Dermis microvascular lymphatic vessel endothelial cell (primary cell): ENCODE measurements around the gene UROC1. TPM values are rescaled to one million over a fixed set of nuclear protein-coding genes. Genes with fewer than 3 reads are reported as not detected.

Experiments
- DNase-seq, 2 donors: peaks; one replicate each; pipeline versions ENCODE4 v3.0.0 to v3.0.0-alpha.2; 2010; ENCODE audit warnings: low read depth in 2 of 2
- total RNA-seq: library from RNA; depleted of rRNA; stranded (reverse); fragments of >200 nt; gene quantifications from 2 replicates; pipeline ENCODE4 v1.2.1, GENCODE V29; 2014

Gene UROC1
- total RNA-seq = not detected in 2 replicates

DNA sequence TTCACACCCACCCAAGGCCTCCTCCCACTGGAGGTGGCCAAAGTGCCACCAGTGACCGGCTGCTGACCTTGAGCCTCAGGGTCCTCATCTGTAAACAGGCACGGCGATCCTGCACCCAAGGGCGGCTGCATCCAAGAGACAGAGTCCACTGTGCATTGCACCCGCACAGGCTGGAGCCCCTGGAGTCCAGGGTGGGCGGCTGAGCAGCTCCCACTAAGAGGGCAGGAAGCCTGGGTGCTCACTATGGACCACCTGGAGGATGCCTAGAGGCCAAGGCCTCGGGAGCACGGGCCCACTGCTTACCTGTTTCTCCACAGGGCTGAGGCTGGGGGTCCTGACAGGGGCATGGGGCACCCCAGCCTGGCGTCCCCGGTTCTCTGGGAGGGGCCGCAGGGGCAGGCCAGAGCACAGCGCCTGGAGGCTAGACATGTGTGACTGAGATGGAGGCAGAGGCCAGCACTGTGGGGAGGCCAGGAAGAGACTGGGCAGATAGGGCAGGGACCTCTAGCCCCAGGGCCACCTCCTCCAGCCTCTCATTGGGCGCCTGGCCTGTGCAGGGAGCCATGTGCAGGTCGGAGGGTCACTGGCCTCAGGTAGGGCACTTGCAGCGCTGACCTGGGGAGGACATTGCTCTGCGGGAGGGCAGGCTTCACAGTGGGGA is at the start of gene UROC1:
TSS of gene UROC1 (minus strand) at position 483 of the 661 bp plus-strand sequence. CDS start at position 429, 54 bp downstream.
- no peak for DNase-seq

DNA sequence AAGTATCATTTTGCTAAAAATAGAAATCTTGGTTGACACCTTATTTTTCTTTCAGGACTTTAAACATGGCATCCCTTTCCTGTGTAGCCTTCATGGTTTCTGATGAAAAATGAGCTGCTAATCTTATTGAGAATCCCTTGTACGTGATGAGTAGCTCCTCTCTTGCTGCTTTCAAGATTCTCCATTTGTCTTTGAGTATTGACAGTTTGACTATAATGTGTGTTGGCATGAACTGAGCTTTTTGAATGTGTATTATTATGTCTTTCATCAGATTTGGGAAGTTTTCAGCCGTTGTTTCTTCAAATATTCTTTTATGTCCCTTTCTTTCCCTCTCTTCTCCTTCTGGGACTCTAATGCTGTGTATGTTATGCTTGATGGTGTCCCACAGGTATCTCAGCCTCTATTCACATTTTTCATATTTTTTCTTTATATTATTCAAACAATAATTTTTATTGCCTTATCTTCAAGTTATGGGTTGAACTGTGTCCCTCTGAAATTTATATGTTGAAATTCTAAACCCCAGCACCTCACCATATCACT is 45.2 kb upstream of the UROC1 start:
- DNase-seq = no peak

DNA sequence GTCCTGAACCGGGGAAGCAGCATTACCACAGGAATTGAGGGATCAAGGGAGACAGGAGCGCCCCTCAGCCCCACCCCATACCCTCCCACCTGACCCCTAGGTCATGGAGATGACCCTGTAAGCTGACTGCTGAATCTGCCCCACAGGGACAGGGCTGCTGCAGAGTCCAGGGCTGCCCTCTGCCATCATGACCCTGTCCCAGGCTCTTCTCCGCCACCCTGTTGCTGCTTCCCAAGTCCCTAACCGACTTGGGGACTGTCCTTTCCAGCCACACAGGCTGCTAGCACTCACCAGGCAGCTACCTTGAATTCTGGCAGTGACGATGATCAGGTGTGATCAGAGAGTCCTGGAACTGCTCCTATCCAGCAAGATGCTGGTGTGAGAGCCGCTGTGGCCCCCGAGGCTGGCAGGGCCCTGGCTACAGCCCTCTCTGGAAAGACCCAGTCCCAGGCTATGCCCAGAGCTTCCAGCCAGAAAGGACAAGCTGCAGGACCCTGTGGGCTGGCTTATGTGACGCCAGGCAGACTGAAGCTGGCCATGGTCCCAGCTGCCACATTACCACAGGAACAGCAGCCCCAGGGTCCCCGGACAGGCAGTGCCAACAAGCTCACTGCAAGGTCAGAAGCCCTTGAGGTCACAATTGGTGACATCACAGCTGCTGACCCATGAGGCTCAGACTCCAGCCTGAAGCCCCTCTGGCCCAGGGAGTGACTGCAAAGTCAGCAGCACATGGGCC is 40.9 kb upstream of the UROC1 start, which contains the start of gene C3orf22:
TSS of gene C3orf22 (minus strand) at position 597 of the 736 bp plus-strand sequence. CDS start 5,542 bp downstream, outside the sequence.
- no peak for DNase-seq

DNA sequence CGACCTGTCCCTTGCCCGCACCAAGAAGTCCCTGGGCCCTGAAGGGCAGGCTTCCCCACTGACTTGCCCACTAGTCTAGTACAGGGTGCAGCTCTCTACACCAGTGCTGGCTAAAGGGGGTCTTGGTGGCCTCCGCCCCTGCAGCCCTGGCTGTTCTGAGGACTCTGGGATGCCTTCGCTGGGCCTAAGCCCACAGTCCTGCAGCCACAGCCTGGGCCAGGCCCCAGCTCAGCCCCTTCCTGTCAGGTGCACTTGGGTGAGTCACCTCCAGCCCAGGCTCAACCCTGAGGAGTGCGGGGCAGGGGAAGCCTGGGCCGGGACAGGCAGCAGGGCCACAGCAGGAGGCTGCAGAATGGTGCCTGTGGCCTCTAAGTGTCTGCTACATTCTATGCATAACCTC is 40.2 kb upstream of the UROC1 start:
- no peak for DNase-seq

DNA sequence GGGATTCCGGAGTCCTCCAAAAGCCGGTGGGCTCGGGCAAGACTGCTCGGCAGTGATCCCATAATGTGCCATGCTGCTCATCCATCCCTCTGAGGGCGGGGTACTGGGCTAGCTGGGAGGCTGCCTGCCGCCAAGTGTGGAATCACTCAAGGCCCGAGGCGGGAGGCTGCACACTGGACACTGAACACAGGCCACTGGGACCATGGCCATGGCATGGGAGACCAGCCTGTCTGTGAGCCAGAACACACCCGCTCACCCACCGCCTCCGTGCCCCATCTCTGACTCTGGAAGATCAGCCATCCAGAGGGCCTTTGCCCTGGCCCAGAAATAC is 39.8 kb upstream of the UROC1 start:
- DNase-seq = no peak

DNA sequence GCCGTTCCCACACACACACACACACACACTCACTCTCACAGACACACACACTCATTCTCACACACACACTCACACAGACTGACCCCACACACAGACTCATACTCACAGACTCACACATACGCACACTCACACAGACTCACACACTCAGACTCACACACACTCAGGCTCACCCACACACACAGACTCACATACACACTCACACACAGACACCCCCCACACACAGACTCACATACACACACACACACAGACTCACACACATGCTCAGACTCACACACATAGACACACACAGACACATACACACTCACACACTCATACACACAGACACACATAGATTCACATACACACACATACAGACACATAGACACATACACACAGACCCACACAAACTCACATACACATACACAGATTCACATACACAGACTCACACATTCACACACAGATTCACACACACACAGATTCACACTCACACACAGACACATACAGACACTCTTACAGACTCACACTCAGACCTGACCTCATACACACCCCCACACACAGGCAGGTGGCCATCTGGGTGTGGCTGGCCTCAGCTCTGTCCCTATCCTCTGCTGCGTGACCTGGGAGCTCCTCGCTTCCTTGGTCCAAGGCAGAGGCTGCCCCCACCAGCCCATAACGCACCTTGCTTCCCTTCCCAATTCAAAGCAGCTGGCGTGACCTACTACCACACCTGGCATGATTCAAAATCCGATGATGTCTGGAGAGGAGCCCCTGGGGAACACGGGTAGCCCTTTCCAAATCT is 39.3 kb upstream of the UROC1 start:
- DNase-seq = no peak

DNA sequence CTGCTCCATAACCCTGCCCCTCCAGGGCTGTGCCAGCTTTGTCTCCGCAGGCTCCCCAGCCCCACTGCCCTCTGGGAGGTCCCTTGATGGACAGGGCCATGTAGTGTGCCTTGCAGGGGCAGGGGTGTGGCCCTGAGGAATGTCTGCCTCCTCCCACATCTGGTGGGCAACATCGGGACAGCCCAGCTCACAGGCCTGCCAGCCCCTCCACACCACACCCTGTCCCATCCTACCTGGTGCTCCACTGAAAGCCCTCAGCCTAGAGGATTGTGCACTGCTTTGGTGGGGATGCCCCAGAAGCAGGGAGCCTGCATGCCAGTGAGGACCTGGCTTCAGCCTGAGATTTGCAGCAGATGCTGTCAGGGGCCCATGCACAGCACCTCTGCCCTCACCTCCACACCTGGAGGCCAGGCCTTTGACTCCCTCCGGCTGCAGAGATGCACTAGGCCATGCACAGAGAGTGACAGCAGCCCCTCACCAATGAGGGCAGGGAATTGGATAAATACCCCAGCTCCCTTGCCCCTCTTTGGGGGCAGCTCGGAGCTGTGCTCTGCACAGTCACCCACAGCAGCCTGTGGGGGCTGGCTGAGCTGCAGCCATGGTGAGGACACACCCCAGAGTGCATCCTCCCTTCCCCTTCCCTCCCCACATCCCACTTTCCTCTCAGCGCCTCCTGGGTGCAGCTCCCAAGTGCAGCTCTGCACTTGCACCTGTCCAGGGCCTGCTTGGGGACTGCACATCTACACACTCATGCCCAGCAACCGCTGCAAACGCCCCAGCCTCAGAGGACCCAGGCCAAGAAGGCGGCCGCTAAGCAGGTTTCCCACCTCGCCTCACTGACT is 38.4 kb upstream of the UROC1 start:
- DNase-seq = no peak

DNA sequence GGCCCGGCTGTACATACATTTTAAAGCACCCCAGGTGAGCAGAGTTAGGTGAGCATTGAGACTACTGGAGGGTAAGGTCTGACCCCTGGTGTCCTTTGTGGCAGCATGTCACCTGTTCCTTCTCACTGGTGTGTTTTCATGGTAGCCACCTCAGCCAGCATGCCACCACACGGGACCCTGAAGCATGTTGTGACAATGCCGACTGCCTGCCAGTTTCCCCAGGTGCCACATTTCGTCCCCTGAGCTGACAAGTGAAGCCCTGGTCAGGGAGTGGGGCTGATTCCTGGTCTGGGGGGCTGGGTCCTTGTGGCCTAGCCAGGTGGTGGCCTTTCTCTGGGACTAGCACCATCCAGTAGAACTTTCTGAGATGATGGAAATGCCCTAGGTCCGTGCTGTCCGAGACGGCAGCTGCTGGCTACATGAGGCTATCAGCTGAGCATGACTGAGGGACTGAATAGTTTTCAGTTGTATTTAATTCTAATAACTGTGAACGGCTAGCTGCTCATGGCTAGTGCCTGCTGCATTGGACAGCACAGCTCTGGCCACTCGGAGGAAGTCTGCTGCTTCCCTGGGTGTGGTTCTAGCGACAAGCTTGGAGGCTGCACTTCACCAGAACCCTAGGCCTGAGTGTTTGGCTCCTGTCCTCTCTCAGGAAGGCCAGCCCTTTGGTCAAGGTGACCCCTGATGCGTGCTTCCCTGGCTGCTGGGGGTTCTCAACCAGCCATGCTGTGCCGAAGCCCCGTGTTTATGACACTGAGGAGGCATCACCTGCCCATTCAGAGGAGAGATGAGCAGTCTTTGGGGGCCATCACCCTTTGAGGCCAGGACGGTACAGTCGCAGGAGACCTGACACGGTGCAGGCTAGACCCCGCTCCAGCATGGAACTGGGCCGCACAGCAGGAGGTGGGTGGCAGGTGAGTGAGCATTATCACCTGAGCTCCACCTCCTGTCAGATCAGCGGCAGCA is 37.3 kb upstream of the UROC1 start:
- DNase-seq = no peak

DNA sequence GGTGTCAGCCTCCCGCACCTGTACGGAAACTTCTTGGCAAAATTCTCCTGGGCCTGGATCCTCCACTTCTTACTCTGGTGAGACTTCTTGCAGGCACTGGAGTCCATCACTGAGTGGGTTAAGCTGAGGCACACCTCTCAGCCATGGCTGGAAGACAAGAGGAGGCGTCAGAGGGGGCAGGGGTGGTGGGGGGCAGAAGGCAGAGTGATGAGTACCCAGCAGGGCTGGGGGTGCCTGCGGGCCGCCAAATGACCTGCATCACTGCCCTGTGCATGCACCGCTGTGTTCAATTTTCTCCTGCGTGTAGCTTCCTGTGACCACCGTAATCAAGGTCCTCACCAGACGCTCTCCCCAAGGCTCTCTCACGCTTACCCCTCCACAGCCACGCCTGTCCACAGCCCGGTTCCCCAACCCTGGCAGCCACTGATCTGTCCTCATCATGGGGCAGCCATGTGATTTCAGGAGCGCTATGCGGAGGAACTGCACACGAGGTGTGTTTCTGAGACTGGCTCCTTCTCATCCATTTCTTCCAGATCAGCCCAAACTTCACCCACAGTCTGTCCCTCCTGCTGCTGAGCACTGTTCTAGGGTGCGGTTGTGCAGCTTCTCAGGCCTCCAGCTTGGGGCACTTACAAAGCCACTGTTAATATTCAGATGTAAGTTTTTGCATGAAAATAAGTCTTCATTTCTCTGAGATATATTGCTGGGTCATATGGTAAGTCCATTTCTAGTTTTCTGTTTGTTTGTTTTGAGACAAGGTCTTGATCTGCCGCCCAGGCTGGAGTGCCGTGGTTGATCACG is 35.9 kb upstream of the UROC1 start:
- no peak for DNase-seq

DNA sequence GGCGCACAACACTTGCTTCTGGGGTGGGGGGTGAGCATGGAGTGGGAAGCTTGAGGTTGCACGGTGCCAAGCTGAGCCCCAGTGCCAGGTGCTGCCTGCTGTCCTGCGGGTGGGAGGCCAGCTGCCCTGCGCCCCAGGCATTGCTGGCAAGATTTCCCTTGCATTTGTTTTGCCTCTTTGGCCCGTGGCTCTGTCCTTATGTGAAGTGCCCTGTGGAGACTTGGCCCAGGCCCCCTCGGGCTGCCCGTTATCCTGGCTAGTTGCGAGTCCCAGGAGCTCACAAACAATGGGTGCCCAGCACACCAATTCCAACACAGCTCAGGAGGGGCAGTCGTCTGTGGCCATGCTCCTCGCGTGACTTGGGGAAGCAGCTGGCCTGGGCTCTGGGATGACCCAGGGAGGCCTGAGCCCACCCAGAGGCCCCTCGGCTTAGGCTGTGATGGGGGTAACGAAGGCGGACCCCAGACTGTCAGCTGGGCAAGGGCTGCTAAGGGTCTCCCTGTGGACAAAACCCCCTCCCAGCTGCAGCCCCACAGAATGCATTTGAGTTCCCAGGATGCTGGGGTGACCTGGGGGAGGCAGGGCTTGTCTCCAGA is 35.2 kb upstream of the UROC1 start:
- DNase-seq = no peak

DNA sequence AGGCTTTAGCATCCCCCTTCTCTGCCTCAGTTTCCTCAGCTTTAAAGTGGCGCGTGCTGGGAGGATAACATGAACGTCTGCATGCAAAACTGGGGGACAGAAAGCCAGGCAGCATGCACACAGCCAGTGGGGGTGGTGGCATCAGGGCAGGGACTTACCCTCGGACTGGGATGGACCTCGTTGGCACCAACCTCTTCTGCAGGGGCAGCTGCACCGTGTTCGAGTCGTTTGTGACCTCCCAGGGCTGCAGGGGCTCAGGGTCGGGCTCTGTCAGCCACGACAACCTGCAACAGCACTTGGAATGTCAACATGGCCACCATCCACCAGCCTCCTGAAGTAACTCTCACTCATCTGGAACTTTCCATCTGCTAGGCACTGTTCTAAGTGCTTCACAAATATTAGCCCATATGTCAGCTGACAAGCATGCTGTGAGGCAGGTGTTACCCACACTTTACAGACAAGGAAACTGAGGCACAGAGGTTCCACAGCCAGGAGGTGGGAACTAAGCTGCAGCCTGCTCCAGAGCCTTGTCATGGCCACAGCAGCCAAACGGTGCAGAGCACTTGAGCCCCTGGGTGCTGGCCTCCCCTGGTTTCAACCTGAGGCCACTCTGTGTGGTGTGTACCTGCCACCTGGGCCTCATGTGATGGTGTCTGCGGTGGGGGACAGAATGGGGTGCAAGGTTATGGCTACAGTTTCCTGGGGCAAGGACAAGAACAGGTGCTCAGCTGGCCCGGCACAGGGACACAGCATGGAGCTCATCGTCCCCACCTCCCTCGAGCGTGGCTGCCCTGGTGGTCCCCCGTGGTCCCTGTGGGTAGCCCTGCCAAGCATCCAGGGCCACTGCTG is 34.5 kb upstream of the UROC1 start:
- no peak for DNase-seq

DNA sequence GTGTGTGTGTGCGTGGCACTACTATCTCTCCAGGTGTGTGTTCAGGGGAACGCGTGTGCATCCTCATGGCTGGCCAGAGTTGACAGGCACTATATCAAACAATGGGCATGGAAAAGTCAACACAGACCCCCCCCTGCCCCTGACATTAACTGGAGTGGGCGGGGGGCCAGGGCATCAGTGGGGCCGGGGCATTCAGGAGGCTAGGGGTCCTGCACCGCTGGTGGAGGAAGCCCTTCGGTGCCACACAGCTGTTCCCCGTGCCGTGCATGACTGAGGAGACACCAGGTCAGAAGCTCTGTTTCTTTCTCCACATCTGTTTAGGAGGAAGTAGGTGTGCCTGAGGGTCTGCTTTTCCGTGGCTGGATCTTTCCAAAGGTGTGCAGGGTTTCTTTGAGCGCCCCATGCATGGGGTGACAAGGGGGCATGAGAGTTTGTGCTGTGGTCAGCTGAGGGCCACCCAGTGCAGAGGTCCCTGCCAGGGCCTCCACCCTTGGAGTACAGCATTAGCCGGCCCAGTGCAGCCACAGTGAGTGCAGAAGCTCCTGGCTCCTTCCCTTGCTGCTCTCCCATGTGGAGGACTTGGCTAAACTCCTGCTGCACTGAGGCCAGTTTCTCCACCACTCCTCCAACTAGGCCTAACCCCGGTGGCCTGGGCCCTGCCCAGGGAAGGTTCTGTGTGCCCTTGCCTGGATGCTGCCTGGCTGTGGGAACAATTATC is 33.7 kb upstream of the UROC1 start:
- DNase-seq = no peak

DNA sequence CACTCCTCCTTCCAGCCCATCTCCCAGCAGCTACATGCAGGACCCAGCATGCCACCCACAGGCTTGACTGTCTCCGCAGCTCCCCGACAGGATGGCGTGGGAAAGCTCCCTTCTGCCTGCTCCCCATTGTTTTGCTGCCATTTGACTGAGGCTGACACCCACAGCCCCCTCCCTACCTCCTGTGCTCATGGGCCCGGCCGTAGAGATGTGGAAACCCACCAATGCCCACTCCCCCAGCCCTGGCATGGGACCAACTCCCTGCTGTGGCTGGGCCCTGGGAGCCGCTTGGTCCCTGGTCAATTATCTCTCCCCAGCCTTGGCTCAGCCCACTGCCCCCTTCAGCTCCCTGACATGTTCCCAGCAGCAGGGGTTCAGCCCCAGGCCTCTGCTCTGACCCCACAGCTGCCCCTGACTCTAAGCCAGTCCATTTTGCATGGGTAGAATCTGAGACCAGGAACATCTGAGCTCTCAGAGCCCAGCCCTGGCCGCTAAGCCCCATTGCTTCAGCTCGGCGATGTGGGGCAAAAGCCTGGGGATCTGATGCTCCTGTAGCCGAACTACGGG is 33.0 kb upstream of the UROC1 start:
- DNase-seq = no peak

DNA sequence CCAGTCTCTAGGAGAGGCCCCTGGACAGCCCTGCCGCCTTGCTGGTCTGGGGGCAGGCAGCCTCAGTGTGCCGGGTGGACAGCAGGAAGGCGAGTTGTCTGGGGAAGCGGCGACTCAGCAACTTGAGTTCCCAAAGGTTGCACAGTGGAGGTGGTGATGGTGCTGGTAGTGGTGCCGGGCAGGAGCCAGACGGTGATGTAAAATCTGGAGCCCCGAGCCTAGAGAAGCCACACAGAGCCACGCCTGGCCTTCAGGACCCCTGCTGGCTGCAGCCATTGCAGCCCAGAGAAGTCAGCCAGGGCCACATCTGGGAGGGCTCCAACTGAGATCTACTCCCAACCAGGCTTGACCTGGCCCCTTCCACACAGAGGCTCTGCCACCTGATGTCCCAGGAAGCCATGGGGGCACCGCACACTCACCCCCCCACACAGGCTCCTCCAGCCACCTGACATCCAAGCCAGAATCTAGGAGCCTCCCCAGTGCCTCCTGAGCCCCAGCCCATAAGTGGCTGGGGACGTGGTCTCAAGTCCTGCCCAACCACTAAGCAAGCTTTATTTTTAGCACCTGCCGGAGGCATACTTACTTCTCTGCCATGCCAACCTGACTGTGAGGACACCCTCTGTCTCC is 32.4 kb upstream of the UROC1 start:
- DNase-seq = no peak

DNA sequence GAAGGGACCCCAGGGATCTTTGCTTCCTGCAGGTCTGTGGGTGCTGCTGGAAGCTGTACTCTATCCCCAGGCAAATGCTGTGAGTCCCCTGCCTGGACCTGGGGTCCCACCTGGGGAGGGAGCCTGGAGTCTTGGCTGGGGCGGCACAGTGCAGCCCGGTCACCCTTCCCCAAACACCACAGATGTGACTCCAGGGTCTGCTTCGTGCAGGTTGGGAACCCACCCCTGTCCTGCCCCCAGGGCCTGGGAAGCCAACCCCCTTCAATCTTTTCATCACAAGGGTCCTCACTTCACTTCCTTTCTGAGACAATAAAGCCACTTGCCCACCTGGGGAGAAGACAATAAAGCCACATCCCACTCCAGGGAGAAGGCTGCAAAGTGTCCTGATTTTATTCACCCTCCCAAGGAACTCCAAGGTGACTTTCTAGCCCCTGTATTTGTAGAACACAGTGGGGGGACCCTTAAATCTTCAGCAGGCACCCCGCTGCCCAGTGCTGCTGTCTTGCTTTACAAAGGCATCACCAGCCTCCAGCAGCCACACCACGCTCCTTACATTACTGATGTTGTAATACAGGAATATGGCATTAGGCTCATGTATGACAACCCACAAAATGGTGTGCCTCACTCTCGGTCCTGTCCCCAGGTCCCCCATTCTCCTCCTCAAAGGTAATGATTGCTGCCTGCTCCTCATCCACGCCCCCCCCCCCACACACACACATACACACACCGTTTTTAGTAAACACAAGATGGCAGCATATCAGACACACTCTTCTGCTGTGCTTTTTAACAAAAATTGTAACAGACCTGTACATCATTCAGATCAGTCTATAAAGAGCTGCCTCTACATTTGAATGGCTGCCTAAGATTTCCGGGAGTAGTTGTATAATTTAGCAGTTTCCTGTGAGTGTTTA is 31.2 kb upstream of the UROC1 start:
- no peak for DNase-seq
